HepG2 (cell line): ENCODE results near the gene CAPZA1. TPM values are rescaled to one million over a fixed set of nuclear protein-coding genes. Genes with fewer than 3 reads are reported as not detected.

Source experiments
- ATAC-seq: fragments of 200-7000 bp; cut with Tn5 transposase; 3 replicates; pipeline ENCODE4 v1.9.1; 2020; ENCODE audit warnings: mild to moderate bottlenecking, moderate library complexity
- BruUV-seq: library from RNA; stranded (reverse); fragments of 400-500 nt; replicated peaks from 2 replicates; lab custom pipeline; 2021; lab: Mats Ljungman, UMichigan
- CTCF ChIA-PET: fragments of 300-600 bp; formaldehyde crosslinking; extraction: SDS; loops from one replicate; lab custom pipeline; 2021; ENCODE audit warnings: low total read pairs, inconsistent platforms, low intra/inter-chr PET ratio; lab: Yijun Ruan, JAX
- POLR2A ChIA-PET: fragments of 350-600 bp; sonication (Branson Sonifier 250); formaldehyde crosslinking; loops from one replicate; lab custom pipeline; 2020; ENCODE audit warnings: antibody characterized with exemption, inconsistent platforms; lab: Yijun Ruan, JAX
- DNase-seq: peaks from one replicate; pipeline ENCODE4 v3.0.0-alpha.2; 2015; ENCODE audit warnings: low spot score
- FAIRE-seq: peaks from 3 replicates; lab custom pipeline; 2011; peaks lifted over from hg19 to GRCh38; lab: Jason Lieb, UNC
- H2AFZ ChIP-seq: one replicate; pipeline ENCODE4 v1.6.1; 2011; ENCODE audit warnings: low read length, inconsistent platforms
- H3K27ac ChIP-seq: fragments of 300-600 bp; 3 replicates; pipeline ENCODE4 v1.8.0; 2011; ENCODE audit warnings: mixed run types, mild to moderate bottlenecking, mixed read lengths, low read length, inconsistent platforms; ENCODE audit not compliant: insufficient read depth; ENCODE audit errors: extremely low read length
- H3K27me3 ChIP-seq, 2 experiments: fragments of 200-600 bp in 1 of 2; 2 replicates in 1 of 2; 3 replicates in 1 of 2; pipeline versions ENCODE4 v1.6.0 to v1.8.0; 2011; ENCODE audit warnings: low read length in 2 of 2, mild to moderate bottlenecking in 2 of 2, moderate library complexity in 2 of 2, inconsistent platforms in 1 of 2; ENCODE audit not compliant: insufficient read depth in 2 of 2, control insufficient read depth in 1 of 2
- H3K36me3 ChIP-seq, 2 experiments: fragments of 200-600 bp in 1 of 2; replicated peaks in 1 of 2; 2 replicates in 1 of 2; 3 replicates in 1 of 2; pipeline versions ENCODE4 v1.5.1 to v1.8.0; 2011; ENCODE audit warnings: low read length in 2 of 2, inconsistent platforms in 1 of 2; ENCODE audit not compliant: insufficient read depth in 2 of 2, control insufficient read depth in 1 of 2
- H3K4me1 ChIP-seq: 2 replicates; pipeline ENCODE4 v1.5.1; 2012; ENCODE audit warnings: low read length, inconsistent platforms; ENCODE audit not compliant: insufficient read depth
- H3K4me2 ChIP-seq: 2 replicates; pipeline ENCODE4 v1.6.0; 2011; ENCODE audit warnings: low read depth, low read length, inconsistent platforms
- H3K4me3 ChIP-seq, 3 experiments: fragments of 200-600 bp in 1 of 3; sonication (generic), shearing (Covaris generic) in 1 of 3; replicated peaks in 1 of 3; 2 replicates each; pipeline ENCODE4 v1.5.1; 2011 to 2016; ENCODE audit warnings: low read length in 3 of 3, inconsistent platforms in 2 of 3, low read depth in 2 of 3, mild to moderate bottlenecking in 2 of 3, control low read depth in 1 of 3, mixed read lengths in 1 of 3; ENCODE audit not compliant: insufficient read depth in 1 of 3
- H3K79me2 ChIP-seq: one replicate; pipeline ENCODE4 v1.6.1; 2011; ENCODE audit warnings: low read length, inconsistent platforms; ENCODE audit not compliant: insufficient read depth
- H3K9ac ChIP-seq: 2 replicates; pipeline ENCODE4 v1.6.0; 2011; ENCODE audit warnings: mild to moderate bottlenecking, low read depth, low read length, inconsistent platforms; ENCODE audit not compliant: insufficient read depth
- H3K9me3 ChIP-seq: 2 replicates; pipeline ENCODE4 v1.5.1; 2012; ENCODE audit warnings: mild to moderate bottlenecking, low read length
- H4K20me1 ChIP-seq: 2 replicates; pipeline ENCODE4 v1.6.0; 2011; ENCODE audit warnings: inconsistent platforms, mild to moderate bottlenecking, low read length, moderate library complexity; ENCODE audit not compliant: insufficient read depth
- BCL6 ChIP-seq: IDR thresholded peaks from 2 replicates; pipeline ENCODE4 v1.6.1; 2016; ENCODE audit warnings: missing genetic modification reagents, missing compliant biosample characterization
- CEBPB ChIP-seq: IDR thresholded peaks from 2 replicates; pipeline ENCODE4 v1.6.1; 2011; ENCODE audit warnings: low read depth, low read length, improper control_type of control experiment, borderline replicate concordance
- DNMT3B ChIP-seq: conservative IDR thresholded peaks from 2 replicates; pipeline ENCODE4 v1.6.1; 2016; ENCODE audit warnings: missing biosample characterization, control low read depth
- DRAP1 ChIP-seq: IDR thresholded peaks from 2 replicates; pipeline ENCODE4 v1.6.1; 2016; ENCODE audit warnings: missing genetic modification reagents, missing compliant biosample characterization
- EEA1 ChIP-seq: sonication (generic); formaldehyde crosslinking; IDR thresholded peaks from 2 replicates; pipeline ENCODE4 v1.5.1; 2020; ENCODE audit warnings: mild to moderate bottlenecking, missing genetic modification reagents, borderline replicate concordance
- ELF3 ChIP-seq: IDR thresholded peaks from 2 replicates; pipeline ENCODE4 v1.6.1; 2016; ENCODE audit warnings: missing genetic modification reagents, missing compliant biosample characterization
- MIXL1 ChIP-seq: IDR thresholded peaks from 2 replicates; pipeline ENCODE4 v1.6.1; 2016
- SOX5 ChIP-seq: IDR thresholded peaks from 2 replicates; pipeline ENCODE4 v1.6.1; 2016; ENCODE audit warnings: borderline replicate concordance
- SP4 ChIP-seq: sonication (generic); formaldehyde crosslinking; IDR thresholded peaks from 2 replicates; pipeline ENCODE4 v1.8.1; 2023; ENCODE audit warnings: mild to moderate bottlenecking, missing genetic modification reagents
- STAG1 ChIP-seq: sonication (generic); formaldehyde crosslinking; IDR thresholded peaks from 2 replicates; pipeline ENCODE4 v1.4.0; 2020; ENCODE audit warnings: missing genetic modification reagents
- TRIM22 ChIP-seq: fragments of 450-650 bp; IDR thresholded peaks from 2 replicates; pipeline ENCODE4 v1.6.1; 2017
- ZFP91 ChIP-seq: sonication (generic); formaldehyde crosslinking; IDR thresholded peaks from 2 replicates; pipeline ENCODE4 v1.9.0; 2022; ENCODE audit warnings: missing genetic modification reagents, mild to moderate bottlenecking, borderline replicate concordance
- ZNF350 ChIP-seq: sonication (generic); formaldehyde crosslinking; IDR thresholded peaks from 2 replicates; pipeline ENCODE4 v1.4.0; 2020; ENCODE audit warnings: mild to moderate bottlenecking, low read depth, missing genetic modification reagents, borderline replicate concordance
- ZNF484 ChIP-seq: sonication (generic); formaldehyde crosslinking; IDR thresholded peaks from 2 replicates; pipeline ENCODE4 v1.5.1; 2020; ENCODE audit warnings: mild to moderate bottlenecking, low read depth, missing genetic modification reagents, borderline replicate concordance
- ZNF710 ChIP-seq: sonication (generic); formaldehyde crosslinking; IDR thresholded peaks from 2 replicates; pipeline ENCODE4 v1.5.0; 2020; ENCODE audit warnings: mild to moderate bottlenecking, missing genetic modification reagents, borderline replicate concordance
- WGBS: methylation state at CpG from one replicate; pipeline ENCODE4 v1.1.6; 2017; ENCODE audit warnings: low lambda C conversion rate; 5-methylcytosine and 5-hydroxymethylcytosine counted together
- in situ Hi-C: cut with HindIII; loops from 2 replicates; pipeline ENCODE4 v1.10.0; 2017; ENCODE audit warnings: low pct_unique_long_range_greater_than_20kb; ENCODE audit not compliant: extremely low pct_ligation_motif_present
- intact Hi-C: fragments of 100-400 bp; cut with micrococcal nuclease; formaldehyde crosslinking; loops from one replicate; pipeline ENCODE4 v1.10.0; 2022; ENCODE audit not compliant: unreplicated experiment
- polyA plus RNA-seq, 8 experiments: library from polyadenylated mRNA; depleted of rRNA in 3 of 8; stranded (reverse) in 7 of 8; unstranded in 1 of 8; fragments of >200 nt; fragmentation: Illumina TruSeq in 4 of 8; extraction: Trizol in 4 of 8; gene quantifications; 2 replicates each; pipeline versions ENCODE4 v1.2.1 to v1.2.3, GENCODE V29; 2011 to 2016; ENCODE audit warnings: low read depth in 4 of 8, missing spikeins in 1 of 8, mixed read lengths in 1 of 8; ENCODE audit not compliant: insufficient read depth in 1 of 8
- total RNA-seq, 5 experiments: library from RNA; depleted of rRNA; stranded (reverse); fragments of >200 nt; fragmentation: Illumina TruSeq; extraction: Trizol; gene quantifications; 2 replicates each; pipeline ENCODE4 v1.2.3, GENCODE V29; 2016; ENCODE audit warnings: low read depth in 1 of 5

The CAPZA1 gene
- total and polyA plus RNA-seq, 2 of the 13 experiments (the other 11 are each of a cell fraction or from before 2014, with no cell fraction given): 67.0 to 117 TPM

DNA sequence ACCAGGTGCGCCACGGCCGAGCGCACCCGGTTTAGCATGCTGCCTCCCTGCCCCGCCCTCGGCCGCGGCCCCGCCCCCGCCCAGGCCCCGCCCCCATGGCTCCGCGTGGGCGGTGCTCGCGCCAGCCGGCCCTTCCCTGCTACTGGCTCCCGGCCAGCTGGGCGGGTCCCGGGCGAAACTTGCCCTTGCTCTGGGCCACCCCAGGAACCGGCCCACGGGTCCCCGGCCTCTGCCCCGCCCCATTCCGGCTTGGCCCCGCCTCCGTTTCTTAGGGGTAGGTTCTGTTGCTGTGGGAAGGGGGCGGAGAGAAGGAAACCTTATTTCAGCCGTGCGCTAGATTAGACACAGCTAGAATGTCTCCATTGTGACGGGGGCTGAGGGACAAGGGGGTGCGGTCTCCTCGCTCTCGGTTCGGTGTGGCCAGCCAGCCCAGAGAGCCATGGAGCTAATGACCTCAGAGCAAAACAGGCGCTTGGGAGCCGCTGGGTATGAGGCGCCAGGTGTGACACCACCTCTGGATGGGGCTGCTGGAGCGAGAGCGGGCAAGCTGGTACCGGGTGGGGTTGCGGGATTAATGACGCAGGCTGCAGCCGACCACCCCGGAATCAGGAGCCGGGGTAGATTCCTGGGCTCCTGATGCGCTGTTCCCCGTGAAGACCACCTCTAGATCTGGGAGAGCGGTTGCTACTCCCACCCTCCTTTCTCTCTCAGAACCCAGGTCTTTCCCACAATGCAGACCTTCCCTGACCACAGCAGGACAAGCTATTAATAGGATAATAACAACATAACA, 95.8 kb downstream of the CAPZA1 start, which contains the start of gene PPM1J (continued):
- TF ChIP-seq TRIM22 (no peak), EEA1 (CRISPR knock-in tag) (no peak; the same call in 1 of the 2 replicates), SP4 (CRISPR knock-in tag) (peak; percentile 70), ZNF710 (CRISPR knock-in tag) (0 out of 2 replicates have a peak, but pooled peaks have one; percentile 17), CEBPB (no peak)

GRCh38 chr1:112716133-112716720, 96.6 kb downstream of the CAPZA1 start:
- CTCF ChIA-PET: interaction anchor here (0.8 to 1.9 kb wide), 6 partner anchors 87 to 327 kb away, joined by 3 to 37 read pairs (median 3); no protein-coding TSS in a partner anchor
- H3K36me3 ChIP-seq: no peaks in the 10 kb centered on the region
- DNase-seq (peak; percentile 77), FAIRE-seq (peak; percentile 82), ATAC-seq (peak; percentile 85)
- intact Hi-C loops (loop anchor here (1.0 to 5.0 kb wide), 4 partner anchors 88 to 326 kb away; partner anchors contain the start of gene SLC16A1), in situ Hi-C loops (loop anchor here (5.0 to 25.0 kb wide), 2 partner anchors 91 to 321 kb away; no protein-coding TSS in a partner anchor)
- H3K4me2 ChIP-seq: peak overlapping the region; percentile 97
- no peak overlapping the region for H3K27ac ChIP-seq
- peaks cover 9 to 58% of the 10 kb centered on the region in 2 experiments for H3K27me3 ChIP-seq
- peaks cover 5% of the 10 kb centered on the region; the same call in 1 of the 2 replicates for H4K20me1 ChIP-seq
- H3K9ac ChIP-seq: peak overlapping the region; percentile 24
- no TSS peak for BruUV-seq
- 17% methylated on average over 13 of the region's 13 CpGs for WGBS
- H3K4me3 ChIP-seq: peak overlapping the region; percentile 58 to 75 (median 59)
- H3K4me1 ChIP-seq: peaks cover 30% of the 10 kb centered on the region
- no peaks in the 10 kb centered on the region for H3K9me3 ChIP-seq
- H2AFZ ChIP-seq: peak overlapping the region; percentile 45
- H3K79me2 ChIP-seq: no peaks in the 10 kb centered on the region
- POLR2A ChIA-PET: interaction anchor here (1.0 to 1.9 kb wide), 6 partner anchors 11 to 356 kb away, joined by 4 to 15 read pairs (median 6); partner anchors contain the start of gene MOV10
- TF ChIP-seq ZFP91 (CRISPR knock-in tag): peak; percentile 17
- 0 out of 2 replicates have a peak, but pooled peaks have one; percentile 32 for TF ChIP-seq DNMT3B (CRISPR knock-in tag)
- TF ChIP-seq MIXL1 (CRISPR knock-in tag): peak; percentile 36; the same call in 1 of the 2 replicates
- peak; percentile 96 for TF ChIP-seq STAG1
- TF ChIP-seq ZNF350 (CRISPR knock-in tag): peak; percentile 38; the same call in 1 of the 2 replicates
- TF ChIP-seq BCL6 (CRISPR knock-in tag): no peak
- 0 out of 2 replicates have a peak, but pooled peaks have one; percentile 14 for TF ChIP-seq ELF3 (CRISPR knock-in tag)
- no peak for TF ChIP-seq ZNF484 (CRISPR knock-in tag)
- no peak for TF ChIP-seq DRAP1 (CRISPR knock-in tag)
- TF ChIP-seq SOX5 (CRISPR knock-in tag): 0 out of 2 replicates have a peak, but pooled peaks have one; percentile 20
